HL-60/S4 (cell line): ENCODE results near the gene ILDR1.

ENCODE experiments used
- in situ Hi-C: fragments of 300-500 bp; cut with MboI; formaldehyde crosslinking; loops from 2 replicates; pipeline ENCODE4 v1.14.3; 2022; ENCODE audit warnings: low sequenced_read_pairs

Gene ILDR1

GRCh38 chr3:121995161-121996137 lies 26.6 kb downstream of the ILDR1 start:
- in situ Hi-C loops = no loop called here

- in situ Hi-C loops = no loop called here
Observed at GRCh38 chr3:121994551-121994950, 27.5 kb downstream of the ILDR1 start.

- in situ Hi-C loops = no loop called here
Observed at GRCh38 chr3:121992601-121993560, 29.2 kb downstream of the ILDR1 start.

- in situ Hi-C loops = no loop called here
Observed at GRCh38 chr3:121989943-121990342, 32.1 kb downstream of the ILDR1 start.

GRCh38 chr3:121988146-121988545 lies 33.9 kb downstream of the ILDR1 start:
- in situ Hi-C loops = no loop called here

- in situ Hi-C loops = no loop called here
Observed at GRCh38 chr3:121985846-121986245, 36.2 kb downstream of the ILDR1 start.

GRCh38 chr3:121981473-121981872 lies 40.6 kb downstream of the ILDR1 start:
- in situ Hi-C loops = no loop called here

GRCh38 chr3:121980450-121980796 lies 41.6 kb downstream of the ILDR1 start:
- in situ Hi-C loops = no loop called here

- in situ Hi-C loops = no loop called here
Observed at GRCh38 chr3:121979734-121980449, 42.2 kb downstream of the ILDR1 start.

- in situ Hi-C loops = no loop called here
Observed at GRCh38 chr3:121979246-121979645, 42.8 kb downstream of the ILDR1 start.

- in situ Hi-C loops = no loop called here
Observed at GRCh38 chr3:121976727-121977126, 45.3 kb downstream of the ILDR1 start.

GRCh38 chr3:121975702-121976302 lies 46.2 kb downstream of the ILDR1 start:
- in situ Hi-C loops = no loop called here

- in situ Hi-C loops = no loop called here
Observed at GRCh38 chr3:121974601-121975111, 47.4 kb downstream of the ILDR1 start.

- in situ Hi-C loops = no loop called here
Observed at GRCh38 chr3:121970047-121970446, 52.0 kb downstream of the ILDR1 start.

GRCh38 chr3:121969631-121970030 lies 52.4 kb downstream of the ILDR1 start:
- in situ Hi-C loops = no loop called here

GRCh38 chr3:121963608-121964007 lies 58.4 kb downstream of the ILDR1 start:
- in situ Hi-C loops = no loop called here

- in situ Hi-C loops = no loop called here
Observed at GRCh38 chr3:121962443-121962842, 59.6 kb downstream of the ILDR1 start.

GRCh38 chr3:121961283-121961682 lies 60.8 kb downstream of the ILDR1 start:
- in situ Hi-C loops = no loop called here

GRCh38 chr3:121958801-121959200 lies 63.2 kb downstream of the ILDR1 start:
- in situ Hi-C loops = no loop called here

GRCh38 chr3:121957674-121958415 lies 64.2 kb downstream of the ILDR1 start:
- in situ Hi-C loops = no loop called here
